NCI-H1694 (cell line): ENCODE results near the gene NAPEPLD.
A peak's percentile ranks its signal among the peaks of the same experiment; 100 is the strongest.
"Not testable (repeated sequence)": the region's sequence is repeated elsewhere in the genome, so short reads cannot be mapped to it uniquely, and the experiment has no call there.

Source experiments
- DNase-seq: peaks from one replicate; lab custom pipeline; 2025; lab: John Stamatoyannopoulos, UW

Gene NAPEPLD

GRCh38 chr7:103113164-103113563 lies 35.7 kb downstream of the NAPEPLD start:
- no peak for DNase-seq

- DNase-seq = not testable (repeated sequence)
These were observed 42.2 kb downstream of the NAPEPLD start for GRCh38 chr7:103106703-103107070.

GRCh38 chr7:103106005-103106702 lies 42.7 kb downstream of the NAPEPLD start:
- no peak for DNase-seq

DNA sequence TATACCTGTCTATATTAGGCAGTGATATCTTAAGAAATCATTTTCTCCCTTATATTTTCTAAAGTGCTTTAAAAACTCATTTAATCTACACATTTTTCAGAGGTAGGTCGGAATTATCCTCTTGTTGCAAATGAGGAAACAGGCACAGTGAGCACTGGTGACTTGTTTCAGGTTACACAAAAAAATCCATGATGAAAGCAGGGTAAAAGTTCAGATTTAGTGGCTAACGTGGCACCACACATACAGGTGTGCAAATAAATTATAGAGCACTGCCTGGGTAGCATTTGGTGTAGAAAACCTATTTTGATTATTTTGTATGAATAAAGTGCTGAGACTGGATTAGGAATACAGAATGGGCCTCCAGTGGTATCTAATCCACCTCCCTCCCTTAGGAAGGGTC lies 47.4 kb downstream of the NAPEPLD start:
- no peak for DNase-seq

- DNase-seq = no peak
These were observed 48.6 kb downstream of the NAPEPLD start for GRCh38 chr7:103100348-103100747.

- DNase-seq = no peak
These were observed 51.9 kb downstream of the NAPEPLD start for GRCh38 chr7:103097041-103097440.

- not testable (repeated sequence) for DNase-seq
These were observed 53.3 kb downstream of the NAPEPLD start for GRCh38 chr7:103095558-103095957.

DNA sequence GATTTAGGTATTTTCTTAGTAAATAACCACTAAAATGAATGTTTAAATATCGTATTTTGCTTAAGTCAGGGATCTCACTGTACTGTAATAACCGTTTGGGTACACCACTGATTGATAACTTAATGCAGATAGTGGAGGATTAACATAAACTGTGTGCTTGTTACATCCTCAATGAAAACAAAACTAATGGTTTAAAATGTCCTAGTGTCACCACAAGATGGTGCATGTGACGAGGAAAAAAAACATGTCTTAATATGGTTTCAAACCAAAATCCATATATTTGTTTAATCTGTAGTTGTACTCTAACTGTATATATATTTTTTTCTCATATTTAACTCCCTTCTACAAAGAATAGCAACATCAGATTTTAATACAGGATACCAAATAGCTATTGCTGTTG lies 54.8 kb downstream of the NAPEPLD start:
- DNase-seq = no peak

DNA sequence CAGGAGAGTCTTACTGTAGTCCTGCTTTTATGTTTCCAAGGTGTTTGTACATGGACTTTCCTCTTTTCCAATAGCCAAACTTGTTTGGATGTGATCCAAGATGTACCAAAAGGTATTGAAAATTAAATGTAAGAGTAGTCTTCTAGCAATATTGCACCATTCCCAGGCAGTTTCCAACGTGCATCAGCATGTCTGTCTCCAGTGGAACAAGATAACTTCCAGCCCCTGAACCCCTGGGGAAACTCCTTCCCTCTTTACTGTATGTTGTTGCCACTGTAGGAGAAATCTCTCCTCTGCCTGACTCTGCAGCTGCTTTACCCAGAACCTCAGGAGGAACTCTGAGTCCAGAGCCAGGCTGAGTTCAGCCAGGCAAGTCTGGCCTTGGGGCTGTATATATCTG lies 55.5 kb downstream of the NAPEPLD start:
- DNase-seq = no peak

DNA sequence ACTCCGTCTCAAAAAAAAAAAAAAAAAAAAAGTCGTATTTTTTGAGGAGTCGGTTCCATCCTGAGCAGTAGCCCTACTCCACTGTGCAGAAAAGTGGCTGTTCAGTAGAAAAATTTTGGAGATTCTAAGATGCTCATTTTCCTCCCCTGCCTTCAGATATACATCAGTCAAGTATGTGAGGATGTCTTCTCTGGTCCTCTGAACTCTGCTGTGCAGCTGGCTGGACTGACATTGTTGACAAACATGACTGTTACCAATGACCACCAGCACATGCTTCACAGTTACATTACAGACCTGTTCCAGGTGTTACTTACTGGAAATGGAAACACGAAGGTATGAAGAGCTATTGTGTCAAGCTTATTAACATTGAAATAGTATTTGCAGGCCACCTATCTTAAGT lies 56.6 kb downstream of the NAPEPLD start:
- not testable (repeated sequence) for DNase-seq

GRCh38 chr7:103083210-103083609 lies 65.7 kb downstream of the NAPEPLD start:
- no peak for DNase-seq

DNA sequence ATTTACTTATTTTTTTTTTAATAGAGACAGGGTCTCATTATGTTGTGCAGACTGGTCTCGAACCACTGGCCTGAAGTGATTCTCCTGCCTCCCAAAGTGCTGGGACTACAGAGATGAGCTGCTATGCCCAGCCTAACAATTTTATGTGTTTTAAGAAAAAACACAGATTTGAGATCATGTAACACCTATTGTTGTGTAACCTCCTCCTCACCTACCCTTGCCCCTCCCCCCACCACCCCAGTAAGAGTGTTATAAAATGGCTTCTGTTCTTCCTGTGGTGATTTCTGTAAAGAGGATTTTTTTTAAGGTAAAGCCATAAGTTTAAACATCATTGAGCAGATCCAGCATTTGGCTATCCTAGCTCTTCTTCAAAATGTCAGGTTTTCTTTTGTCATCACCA lies 66.4 kb downstream of the NAPEPLD start:
- no peak for DNase-seq

- no peak for DNase-seq
These were observed 68.0 kb downstream of the NAPEPLD start for GRCh38 chr7:103080923-103081322.

- DNase-seq = no peak
These were observed 69.1 kb downstream of the NAPEPLD start for GRCh38 chr7:103079836-103080235.

GRCh38 chr7:103078226-103078625 lies 70.7 kb downstream of the NAPEPLD start:
- not testable (repeated sequence) for DNase-seq

DNA sequence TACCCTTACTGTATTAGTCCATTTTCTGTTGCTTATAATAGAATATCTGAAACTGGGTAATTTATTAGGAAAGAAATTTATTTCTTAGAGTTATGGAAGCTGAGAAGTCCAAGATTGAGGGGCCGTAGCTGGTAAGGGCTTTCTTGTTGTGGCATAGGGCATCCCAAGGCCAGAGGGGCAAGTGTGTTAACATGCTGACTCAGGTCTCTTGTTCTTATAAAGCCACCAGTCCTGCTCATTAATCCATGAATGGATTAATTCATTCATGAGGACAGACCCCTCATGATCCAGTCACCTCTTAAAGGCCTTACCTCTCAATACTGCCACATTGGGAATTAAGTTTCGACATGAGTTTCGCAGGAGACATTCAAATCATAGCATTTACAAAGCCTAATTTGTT lies 71.6 kb downstream of the NAPEPLD start:
- no peak for DNase-seq

GRCh38 chr7:103076764-103077163 lies 72.1 kb downstream of the NAPEPLD start:
- no peak for DNase-seq

DNA sequence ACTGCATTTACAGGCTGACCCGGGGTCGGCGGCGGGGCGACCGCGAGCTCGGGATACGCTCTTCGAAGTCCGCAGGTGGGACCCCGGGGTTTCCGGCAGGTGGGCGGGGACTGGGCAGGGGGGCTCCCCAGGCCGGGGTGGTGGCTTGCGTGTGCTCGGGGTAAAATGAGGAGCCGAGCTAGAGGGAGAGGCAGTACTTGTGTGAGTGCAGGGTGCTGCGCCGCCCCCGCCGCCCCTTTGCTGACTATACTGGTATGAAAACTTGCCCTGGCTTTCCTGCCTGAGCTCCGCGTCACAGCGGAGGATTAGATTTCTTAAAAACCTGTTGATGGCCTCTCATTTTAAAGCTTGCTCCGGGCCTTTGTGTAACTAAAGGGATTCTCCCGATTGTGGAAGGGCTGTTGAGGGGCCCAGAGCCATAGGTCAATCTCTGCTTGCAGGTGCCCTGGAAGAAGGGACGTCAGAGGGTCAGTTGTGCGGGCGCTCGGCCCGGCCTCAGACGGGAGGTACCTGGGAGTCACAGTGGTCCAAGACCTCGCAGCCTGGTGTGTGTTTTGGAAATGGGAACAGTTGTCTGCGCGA lies 73.5 kb downstream of the NAPEPLD start:
- peak; percentile 21 for DNase-seq

GRCh38 chr7:103074519-103075336 lies 74.2 kb downstream of the NAPEPLD start, which contains the start of the genes ARMC10 and FBXL13:
TSS of gene ARMC10 (plus strand) at chr7:103075140. CDS start at chr7:103075273, 133 bp downstream.
TSS of gene FBXL13 (minus strand) at chr7:103074796.
- peak; percentile 79 for DNase-seq

- no peak for DNase-seq
These were observed 74.8 kb downstream of the NAPEPLD start for GRCh38 chr7:103073989-103074518.

DNA sequence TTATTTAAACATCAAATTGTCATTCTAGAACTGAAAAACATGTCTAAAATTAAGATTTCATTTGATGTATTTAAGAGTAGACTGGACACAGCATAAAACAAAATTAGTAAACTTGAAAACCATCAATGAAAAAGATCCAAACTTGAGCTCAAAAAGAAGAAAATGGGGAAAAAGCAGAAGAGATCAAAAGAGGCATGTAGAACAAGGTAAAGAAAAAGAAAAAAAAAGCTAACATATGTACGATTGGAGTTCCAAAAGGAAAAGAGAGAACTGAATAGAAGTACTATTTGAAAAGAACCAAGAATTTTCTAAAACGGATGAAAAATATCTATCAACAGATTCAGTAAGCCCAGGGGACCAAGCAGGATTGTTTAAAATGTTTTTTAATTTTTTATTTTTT lies 77.9 kb downstream of the NAPEPLD start:
- no peak for DNase-seq
